ENCODE results near the gene CHST11.

The CHST11 gene

GRCh38 chr12:104591257-104591885 lies 134.6 kb downstream of the CHST11 start:
- no peak for DNase-seq

GRCh38 chr12:104593482-104593881 lies 136.7 kb downstream of the CHST11 start:
- DNase-seq: no peak

GRCh38 chr12:104596134-104596799 lies 139.5 kb downstream of the CHST11 start:
- no peak for DNase-seq

- no peak for DNase-seq
Measured at GRCh38 chr12:104596898-104597843, 140.4 kb downstream of the CHST11 start.

- no peak for DNase-seq
Measured at GRCh38 chr12:104598342-104599271, 141.9 kb downstream of the CHST11 start.

- DNase-seq: no peak
Measured at GRCh38 chr12:104599272-104600035, 142.7 kb downstream of the CHST11 start.

GRCh38 chr12:104600036-104600712 lies 143.4 kb downstream of the CHST11 start:
- no peak for DNase-seq

- DNase-seq: no peak
Measured at GRCh38 chr12:104600790-104601739, 144.3 kb downstream of the CHST11 start.

- DNase-seq: no peak
Measured at GRCh38 chr12:104602406-104602805, 145.7 kb downstream of the CHST11 start.

GRCh38 chr12:104602896-104603295 lies 146.1 kb downstream of the CHST11 start:
- no peak for DNase-seq

- no peak for DNase-seq
Measured at GRCh38 chr12:104603545-104603973, 146.8 kb downstream of the CHST11 start.

- peak; percentile 18 for DNase-seq
Measured at GRCh38 chr12:104604070-104604994, 147.6 kb downstream of the CHST11 start.

- DNase-seq: no peak
Measured at GRCh38 chr12:104604995-104605675, 148.4 kb downstream of the CHST11 start.

GRCh38 chr12:104605685-104606084 lies 148.9 kb downstream of the CHST11 start:
- DNase-seq: no peak

GRCh38 chr12:104608998-104609397 lies 152.2 kb downstream of the CHST11 start:
- no peak for DNase-seq

GRCh38 chr12:104609445-104609844 lies 152.7 kb downstream of the CHST11 start:
- no peak for DNase-seq

- no peak for DNase-seq
Measured at GRCh38 chr12:104610513-104611235, 153.9 kb downstream of the CHST11 start.
